CD4-positive, CD25-positive, alpha-beta regulatory T cell (primary cell): ENCODE data around the gene TXLNB. TPM values are rescaled to one million over a fixed set of nuclear protein-coding genes. Genes with fewer than 3 reads are reported as not detected.
"Not testable (repeated sequence)": the region's sequence is repeated elsewhere in the genome, so short reads cannot be mapped to it uniquely, and the experiment has no call there.

Experiments
- ATAC-seq, 2 donors: fragments of 150-1000 bp; cut with Tn5 transposase; one replicate each; pipeline ENCODE4 v1.10.0; 2021; ENCODE audit warnings: low read depth in 2 of 2, moderate number of reproducible peaks in 2 of 2, moderate library complexity in 1 of 2
- DNase-seq, 3 donors: peaks; one replicate each; pipeline versions ENCODE4 v3.0.0 to v3.0.0-alpha.2; 2012 to 2022; ENCODE audit warnings: mixed read lengths in 1 of 3
- H3K27ac ChIP-seq: one replicate; pipeline ENCODE4 v1.7.0; 2013; ENCODE audit warnings: mild to moderate bottlenecking, low read length; ENCODE audit not compliant: insufficient read depth, poor library complexity, severe bottlenecking
- H3K27me3 ChIP-seq: one replicate; pipeline ENCODE4 v1.7.0; 2013; ENCODE audit warnings: low read length; ENCODE audit not compliant: control insufficient read depth, insufficient read depth
- H3K36me3 ChIP-seq: one replicate; pipeline ENCODE4 v1.7.0; 2013; ENCODE audit warnings: mild to moderate bottlenecking, low read length, moderate library complexity; ENCODE audit not compliant: control insufficient read depth, insufficient read depth
- H3K4me1 ChIP-seq: 2 replicates; pipeline ENCODE4 v1.7.0; 2013; ENCODE audit warnings: mild to moderate bottlenecking, low read length; ENCODE audit not compliant: insufficient read depth, control insufficient read depth, poor library complexity, severe bottlenecking
- H3K4me3 ChIP-seq: one replicate; pipeline ENCODE4 v1.7.0; 2013; ENCODE audit warnings: low read depth, mild to moderate bottlenecking, low read length, moderate library complexity
- H3K9me3 ChIP-seq, 2 experiments: 1 replicate in 1 of 2; 2 replicates in 1 of 2; pipeline ENCODE4 v1.7.0; 2013; ENCODE audit warnings: low read length in 2 of 2, mild to moderate bottlenecking in 1 of 2, moderate library complexity in 1 of 2; ENCODE audit not compliant: control insufficient read depth in 2 of 2
- H3K27ac Mint-ChIP-seq, 3 donors: one replicate each; pipeline ENCODE4 v1.8.0; 2020 to 2022; ENCODE audit warnings: mild to moderate bottlenecking in 3 of 3, mixed read lengths in 3 of 3, moderate library complexity in 2 of 3
- H3K27me3 Mint-ChIP-seq: one replicate; pipeline ENCODE4 v1.8.0; 2022; ENCODE audit warnings: mild to moderate bottlenecking, mixed read lengths
- H3K36me3 Mint-ChIP-seq: one replicate; pipeline ENCODE4 v1.8.0; 2020; ENCODE audit warnings: mixed read lengths
- H3K4me1 Mint-ChIP-seq, 4 donors: one replicate each; pipeline ENCODE4 v1.8.0; 2020 to 2022; ENCODE audit warnings: mixed read lengths in 4 of 4, mild to moderate bottlenecking in 1 of 4
- H3K4me3 Mint-ChIP-seq, 4 donors: one replicate each; pipeline ENCODE4 v1.8.0; 2020 to 2022; ENCODE audit warnings: mild to moderate bottlenecking in 4 of 4, mixed read lengths in 4 of 4, moderate library complexity in 3 of 4
- H3K9me3 Mint-ChIP-seq, 7 donors: one replicate each; pipeline ENCODE4 v1.8.0; 2020 to 2022; ENCODE audit warnings: mixed read lengths in 7 of 7, mild to moderate bottlenecking in 3 of 7, moderate library complexity in 2 of 7
- polyA plus RNA-seq, 4 donors: library from polyadenylated mRNA; unstranded; fragments of 300-500 nt; fragmentation: Illumina TruSeq; gene quantifications; one replicate each; pipeline ENCODE4 v1.2.3, GENCODE V29; 2021
- total RNA-seq: library from RNA; stranded (reverse); gene quantifications from one replicate; pipeline ENCODE4 v1.2.3, GENCODE V29; 2022

The TXLNB gene
- total and polyA plus RNA-seq, 5 donors from 2014 or later = 0.16 to 0.47 (median 0.25) TPM

DNA sequence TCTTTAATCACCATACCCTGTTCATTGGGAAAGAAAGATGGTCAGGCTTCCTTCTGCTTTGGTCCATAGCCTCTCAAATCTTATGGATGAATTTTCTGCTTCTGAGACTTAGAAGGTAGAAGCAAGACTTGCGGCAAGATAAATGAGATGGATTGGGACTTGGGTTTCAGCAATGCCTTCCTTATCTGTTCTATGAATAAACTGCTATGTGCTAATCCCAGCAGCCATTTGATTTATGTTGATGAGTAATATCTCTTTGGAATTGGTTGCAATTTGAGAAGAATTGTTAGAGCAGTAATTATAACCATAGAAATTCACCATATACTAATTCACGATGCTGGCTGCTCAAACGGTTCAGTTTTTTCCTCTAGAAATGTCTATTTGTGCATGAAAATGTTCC, 48.3 kb downstream of the TXLNB start:
- no peaks in the 10 kb centered on the region for H3K27me3 Mint-ChIP-seq
- Histone ChIP-seq H3K4me1 (no peaks in the 10 kb centered on the region), H3K27ac (no peak overlapping the region), H3K9me3 (no peaks in the 10 kb centered on the region), H3K4me3 (no peak overlapping the region), H3K36me3 (no peaks in the 10 kb centered on the region), H3K27me3 (no peaks in the 10 kb centered on the region)
- H3K4me3 Mint-ChIP-seq = no peak overlapping the region
- no peak for DNase-seq
- peaks cover 4% of the 10 kb centered on the region for H3K36me3 Mint-ChIP-seq
- no peak overlapping the region for H3K27ac Mint-ChIP-seq
- H3K9me3 Mint-ChIP-seq = no peaks in the 10 kb centered on the region
- H3K4me1 Mint-ChIP-seq = peaks cover 4 to 13% (median 8%) of the 10 kb centered on the region in 4 donors
- ATAC-seq = no peak

DNA sequence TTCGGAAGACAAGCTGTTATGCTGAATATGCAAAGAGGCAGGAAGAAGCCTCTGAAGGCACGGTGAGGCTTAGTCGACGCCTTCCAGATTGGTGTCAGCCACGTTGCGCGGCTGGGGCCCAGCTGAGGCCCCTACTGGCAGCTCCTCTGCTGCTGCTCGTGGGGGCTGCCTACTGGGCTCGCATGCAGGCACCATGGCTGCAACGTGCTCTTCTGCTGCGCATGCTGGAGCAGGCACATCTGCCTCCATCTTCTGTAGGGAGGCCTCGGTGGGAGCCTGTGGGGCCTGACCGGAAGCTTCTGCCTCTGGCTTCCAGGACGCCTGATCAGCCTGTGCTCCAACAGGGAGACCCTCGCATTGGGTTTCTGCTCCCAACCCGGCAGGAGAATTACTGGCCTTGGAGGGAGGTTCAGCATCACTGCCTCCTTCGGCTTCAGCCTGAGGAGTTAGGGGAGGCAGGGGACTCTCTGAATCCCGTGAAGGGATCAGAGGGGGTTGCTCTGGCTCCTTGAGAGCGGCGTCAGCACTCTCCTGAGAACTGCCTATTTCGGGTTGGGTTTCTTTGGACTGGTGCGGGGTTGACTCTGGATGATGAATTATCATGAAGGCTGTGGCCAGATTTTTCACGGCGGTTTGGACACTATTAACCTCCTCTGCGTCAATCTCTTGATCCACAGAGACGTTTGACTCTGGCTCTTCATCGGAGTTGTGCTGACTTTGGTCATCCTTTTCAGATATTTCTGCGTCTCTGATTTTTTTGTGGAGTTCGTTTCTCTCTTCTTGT, 49.1 kb downstream of the TXLNB start:
- Mint-ChIP-seq H3K27ac (no peak overlapping the region), H3K4me1 (peaks cover 3 to 8% (median 6%) of the 10 kb centered on the region in 4 donors), H3K36me3 (peaks cover 4% of the 10 kb centered on the region), H3K27me3 (no peaks in the 10 kb centered on the region), H3K4me3 (no peak overlapping the region), H3K9me3 (no peaks in the 10 kb centered on the region)
- Histone ChIP-seq H3K36me3 (no peaks in the 10 kb centered on the region), H3K27ac (no peak overlapping the region), H3K4me3 (no peak overlapping the region), H3K9me3 (no peaks in the 10 kb centered on the region), H3K27me3 (no peaks in the 10 kb centered on the region), H3K4me1 (no peaks in the 10 kb centered on the region)
- ATAC-seq (no peak), DNase-seq (no peak)

DNA sequence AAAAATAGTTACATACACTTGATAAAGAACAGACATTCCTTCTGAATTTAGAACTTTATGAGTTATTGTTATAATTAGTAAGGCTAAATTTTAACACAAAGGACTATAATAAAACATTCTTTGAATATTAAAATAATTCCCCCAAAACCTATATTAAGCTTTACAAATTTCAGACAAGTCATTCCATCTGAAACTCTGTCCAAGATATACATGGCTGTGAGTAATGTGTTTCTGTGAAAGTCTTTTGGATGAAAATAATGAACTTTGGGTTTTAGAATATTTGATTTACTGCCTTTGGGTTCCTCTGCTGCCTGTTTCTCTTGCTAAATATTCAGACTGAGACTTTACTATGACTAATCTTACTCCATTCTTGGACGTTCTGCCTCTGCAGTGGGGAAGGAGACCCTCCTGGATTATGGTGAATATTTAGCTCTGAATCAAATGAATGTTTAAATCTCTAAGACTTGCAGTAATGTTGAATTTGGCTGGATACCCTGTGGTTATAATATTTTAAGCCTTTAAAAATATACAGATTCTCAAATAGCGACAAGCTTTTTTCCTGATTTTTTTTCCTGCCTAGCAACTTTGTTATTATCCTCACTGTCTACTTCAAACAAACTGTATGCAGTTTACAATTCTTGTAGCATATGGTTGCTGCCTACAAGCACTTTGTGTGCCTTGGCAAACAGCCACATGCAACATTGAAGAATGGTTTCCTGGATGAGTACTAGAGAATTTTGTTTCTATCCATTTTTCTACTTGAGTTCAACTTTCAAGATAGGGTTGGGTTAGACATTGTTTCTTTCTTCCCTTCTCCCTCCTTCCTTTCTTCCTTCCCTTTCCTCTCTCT, 51.4 kb downstream of the TXLNB start:
- Histone ChIP-seq H3K4me1 (no peaks in the 10 kb centered on the region), H3K36me3 (no peaks in the 10 kb centered on the region), H3K9me3 (no peaks in the 10 kb centered on the region), H3K27me3 (no peaks in the 10 kb centered on the region), H3K4me3 (no peak overlapping the region), H3K27ac (no peak overlapping the region)
- Mint-ChIP-seq H3K27ac (peak overlapping the region in 1 of 3 donors; percentile 16), H3K4me1 (peaks cover 0 to 6% (median 5%) of the 10 kb centered on the region in 4 donors), H3K9me3 (peaks cover 0 to 1% (median 0%) of the 10 kb centered on the region in 7 donors), H3K36me3 (peaks cover 4% of the 10 kb centered on the region), H3K4me3 (no peak overlapping the region), H3K27me3 (no peaks in the 10 kb centered on the region)
- ATAC-seq (no peak), DNase-seq (no peak)

DNA sequence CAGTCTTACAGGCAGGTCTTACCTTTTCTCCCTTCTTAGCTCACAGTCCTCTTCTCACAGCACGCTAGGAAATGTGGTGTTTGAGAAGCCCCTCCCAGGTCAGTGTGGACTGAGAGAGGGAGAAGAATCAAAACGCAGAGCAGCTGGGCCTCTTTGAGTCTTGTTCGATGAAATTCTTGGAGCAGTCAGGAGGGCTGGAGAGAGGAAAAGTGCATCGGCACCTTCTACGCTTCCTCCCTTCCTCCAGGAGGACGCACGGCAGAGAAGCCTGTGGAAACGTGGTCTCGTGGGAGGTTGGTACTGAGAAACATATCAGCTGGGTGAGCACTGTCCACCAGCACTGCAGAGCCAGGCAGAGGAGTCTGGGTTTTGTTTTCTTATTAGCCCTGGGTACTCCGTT, 52.7 kb downstream of the TXLNB start:
- Histone ChIP-seq H3K4me1 (no peaks in the 10 kb centered on the region), H3K27me3 (no peaks in the 10 kb centered on the region), H3K36me3 (no peaks in the 10 kb centered on the region), H3K4me3 (no peak overlapping the region), H3K27ac (no peak overlapping the region), H3K9me3 (no peaks in the 10 kb centered on the region)
- no peak for DNase-seq
- Mint-ChIP-seq H3K36me3 (peaks cover 5% of the 10 kb centered on the region), H3K4me1 (peaks cover 0 to 6% (median 3%) of the 10 kb centered on the region in 4 donors), H3K4me3 (no peak overlapping the region), H3K27me3 (no peaks in the 10 kb centered on the region), H3K27ac (no peak overlapping the region), H3K9me3 (peaks cover 0 to 2% (median under 1%) of the 10 kb centered on the region in 7 donors)
- ATAC-seq = no peak

DNA sequence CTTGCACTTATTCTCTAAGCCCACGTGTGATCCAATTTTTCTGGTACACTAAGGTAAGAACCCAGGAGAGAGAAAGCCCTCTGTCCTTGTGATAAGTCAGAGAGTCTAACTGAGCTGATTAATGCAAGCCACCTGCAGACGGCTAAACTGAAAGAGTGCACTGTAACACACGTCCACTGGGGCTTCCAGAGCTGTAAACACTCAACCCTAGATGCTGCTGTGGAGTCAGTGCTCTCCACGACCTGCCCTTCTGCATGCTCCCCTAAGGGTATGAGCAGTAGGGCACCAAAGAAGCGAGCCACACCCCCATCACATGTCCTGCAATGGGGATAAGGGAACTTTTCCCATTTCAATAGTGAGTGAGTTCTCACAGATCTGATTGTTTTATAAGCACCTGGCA, 55.7 kb downstream of the TXLNB start:
- Mint-ChIP-seq H3K27me3 (no peaks in the 10 kb centered on the region), H3K4me1 (peaks cover 0 to 6% (median 3%) of the 10 kb centered on the region in 4 donors), H3K4me3 (peak overlapping the region in 1 of 4 donors; percentile 34), H3K36me3 (peaks cover 7% of the 10 kb centered on the region), H3K27ac (no peak overlapping the region), H3K9me3 (peaks cover 0 to 6% (median 3%) of the 10 kb centered on the region in 7 donors)
- H3K27me3 ChIP-seq = no peaks in the 10 kb centered on the region
- no peaks in the 10 kb centered on the region for H3K4me1 ChIP-seq
- no peak overlapping the region for H3K4me3 ChIP-seq
- ATAC-seq (no peak), DNase-seq (no peak)
- H3K36me3 ChIP-seq = no peaks in the 10 kb centered on the region
- no peak overlapping the region for H3K27ac ChIP-seq
- H3K9me3 ChIP-seq = no peaks in the 10 kb centered on the region

DNA sequence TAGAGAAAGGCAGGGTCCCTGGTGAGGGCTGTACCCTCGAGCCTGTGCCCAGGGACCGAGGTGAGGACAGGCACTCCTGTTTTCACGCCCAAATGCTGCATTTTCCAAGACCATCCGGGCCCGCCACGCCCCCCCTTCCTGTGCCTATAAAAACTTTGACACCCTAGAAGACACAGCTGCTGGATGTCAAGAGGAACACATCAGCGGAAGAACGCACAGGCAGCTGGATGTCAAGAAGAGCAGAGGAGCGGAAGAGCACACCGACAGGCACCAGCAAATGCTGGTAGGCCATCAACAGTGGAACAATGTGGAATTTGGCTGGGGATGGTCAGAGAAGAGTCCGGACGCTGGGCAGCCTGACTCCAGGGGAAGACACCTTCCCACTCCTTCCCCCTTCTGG, 56.1 kb downstream of the TXLNB start:
- no peaks in the 10 kb centered on the region for H3K27me3 Mint-ChIP-seq
- peaks cover 7% of the 10 kb centered on the region for H3K36me3 Mint-ChIP-seq
- Histone ChIP-seq H3K4me3 (no peak overlapping the region), H3K9me3 (no peaks in the 10 kb centered on the region), H3K27ac (no peak overlapping the region), H3K36me3 (no peaks in the 10 kb centered on the region), H3K27me3 (no peaks in the 10 kb centered on the region), H3K4me1 (no peaks in the 10 kb centered on the region)
- peaks cover 0 to 6% (median 3%) of the 10 kb centered on the region in 7 donors for H3K9me3 Mint-ChIP-seq
- H3K4me3 Mint-ChIP-seq = peak overlapping the region in 1 of 4 donors; percentile 34
- ATAC-seq = no peak
- H3K27ac Mint-ChIP-seq = no peak overlapping the region
- no peak for DNase-seq
- H3K4me1 Mint-ChIP-seq = peaks cover 0 to 4% (median 1%) of the 10 kb centered on the region in 4 donors

DNA sequence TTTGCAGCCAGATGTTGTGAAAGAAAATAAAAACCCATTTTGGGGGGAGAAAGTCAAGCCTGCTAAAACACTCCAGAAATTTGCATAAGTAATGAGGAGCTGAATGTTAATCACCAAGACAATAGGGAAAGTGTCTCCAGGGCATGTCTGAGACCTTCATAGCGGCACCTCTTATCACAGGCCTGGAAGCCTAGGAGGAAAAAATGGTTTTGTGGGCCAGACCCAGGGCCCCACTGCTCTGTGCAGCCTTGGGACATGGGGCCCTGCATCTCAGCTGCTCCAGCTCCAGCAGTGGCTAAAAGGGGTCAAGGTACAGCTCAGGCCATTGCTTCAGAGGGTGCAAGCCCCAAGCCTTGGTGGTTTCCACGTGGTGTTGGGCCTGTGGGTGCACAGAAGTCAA, 57.6 kb downstream of the TXLNB start:
- H3K4me1 Mint-ChIP-seq, H3K4me3 ChIP-seq, DNase-seq, H3K36me3 Mint-ChIP-seq, H3K27me3 ChIP-seq, H3K4me1 ChIP-seq, H3K36me3 ChIP-seq, H3K4me3 Mint-ChIP-seq, H3K9me3 ChIP-seq, ATAC-seq, H3K27ac ChIP-seq, H3K27ac Mint-ChIP-seq, H3K27me3 Mint-ChIP-seq, H3K9me3 Mint-ChIP-seq: not testable (repeated sequence)
